Measurements from ENCODE around the gene B3GALT4.

DNA sequence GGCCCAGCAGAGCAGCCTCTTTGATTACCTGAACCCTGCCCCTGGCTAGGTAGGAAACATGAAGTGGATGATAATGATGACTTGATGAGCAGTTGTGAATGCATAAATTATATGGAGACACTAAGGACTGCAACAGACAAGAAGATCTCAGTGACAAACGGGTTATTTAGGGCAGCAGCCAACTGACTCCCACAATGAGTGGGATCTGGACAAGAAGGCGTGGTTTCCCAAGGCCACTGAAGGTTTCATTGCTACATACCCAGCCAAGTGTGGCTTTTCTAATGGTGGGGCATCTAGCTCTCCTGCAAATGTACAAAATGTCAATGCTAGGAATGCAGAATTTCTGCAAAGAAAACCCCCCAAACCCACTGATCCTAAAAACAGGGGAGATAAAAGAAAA is 39.2 kb upstream of the B3GALT4 start:
- TF ChIP-seq ZFP69B (tag by site-specific recombination; IDR thresholded peaks at IDR 0.05) (no peak), ZNF140 (tag by site-specific recombination; IDR thresholded peaks at IDR 0.05) (no peak), ZNF132 (tag by site-specific recombination; IDR thresholded peaks at IDR 0.05; ENCODE audit: borderline replicate concordance) (no peak), ZNF324 (tag by site-specific recombination; IDR thresholded peaks at IDR 0.05) (no peak), ZBTB1 (tag by site-specific recombination; IDR thresholded peaks at IDR 0.05) (no peak), ZNF707 (tag by site-specific recombination; IDR thresholded peaks at IDR 0.05) (no peak), ZNF311 (tag by site-specific recombination; IDR thresholded peaks at IDR 0.05; ENCODE audit: borderline replicate concordance) (no peak), REPIN1 (tag by site-specific recombination; IDR thresholded peaks at IDR 0.05; ENCODE audit: low read depth) (no peak), ZNF777 (tag by site-specific recombination; IDR thresholded peaks at IDR 0.05; ENCODE audit: borderline replicate concordance) (no peak), BCL11A (tag by site-specific recombination; IDR thresholded peaks at IDR 0.05; ENCODE audit: low read depth) (no peak), ZNF501 (tag by site-specific recombination; IDR thresholded peaks at IDR 0.05) (no peak), ZBTB7A (tag by site-specific recombination; IDR thresholded peaks at IDR 0.05; ENCODE audit: low read depth) (no peak), ZNF292 (tag by site-specific recombination; IDR thresholded peaks at IDR 0.05; ENCODE audit: borderline replicate concordance, low read depth) (no peak)
- TF ChIP-seq, protein P1, sequence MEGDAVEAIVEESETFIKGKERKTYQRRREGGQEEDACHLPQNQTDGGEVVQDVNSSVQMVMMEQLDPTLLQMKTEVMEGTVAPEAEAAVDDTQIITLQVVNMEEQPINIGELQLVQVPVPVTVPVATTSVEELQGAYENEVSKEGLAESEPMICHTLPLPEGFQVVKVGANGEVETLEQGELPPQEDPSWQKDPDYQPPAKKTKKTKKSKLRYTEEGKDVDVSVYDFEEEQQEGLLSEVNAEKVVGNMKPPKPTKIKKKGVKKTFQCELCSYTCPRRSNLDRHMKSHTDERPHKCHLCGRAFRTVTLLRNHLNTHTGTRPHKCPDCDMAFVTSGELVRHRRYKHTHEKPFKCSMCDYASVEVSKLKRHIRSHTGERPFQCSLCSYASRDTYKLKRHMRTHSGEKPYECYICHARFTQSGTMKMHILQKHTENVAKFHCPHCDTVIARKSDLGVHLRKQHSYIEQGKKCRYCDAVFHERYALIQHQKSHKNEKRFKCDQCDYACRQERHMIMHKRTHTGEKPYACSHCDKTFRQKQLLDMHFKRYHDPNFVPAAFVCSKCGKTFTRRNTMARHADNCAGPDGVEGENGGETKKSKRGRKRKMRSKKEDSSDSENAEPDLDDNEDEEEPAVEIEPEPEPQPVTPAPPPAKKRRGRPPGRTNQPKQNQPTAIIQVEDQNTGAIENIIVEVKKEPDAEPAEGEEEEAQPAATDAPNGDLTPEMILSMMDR (tag by site-specific recombination; IDR thresholded peaks at IDR 0.05) = no peak
